HepG2 (cell line): ENCODE measurements around the gene DLEC1. TPM values are rescaled to one million over a fixed set of nuclear protein-coding genes. Genes with fewer than 3 reads are reported as not detected.

Experiments
- ATAC-seq: fragments of 200-7000 bp; cut with Tn5 transposase; 3 replicates; pipeline ENCODE4 v1.9.1; 2020; ENCODE audit warnings: mild to moderate bottlenecking, moderate library complexity
- BruUV-seq: library from RNA; stranded (reverse); fragments of 400-500 nt; replicated peaks from 2 replicates; lab custom pipeline; 2021; lab: Mats Ljungman, UMichigan
- CTCF ChIA-PET: fragments of 300-600 bp; formaldehyde crosslinking; extraction: SDS; loops from one replicate; lab custom pipeline; 2021; ENCODE audit warnings: low total read pairs, inconsistent platforms, low intra/inter-chr PET ratio; lab: Yijun Ruan, JAX
- POLR2A ChIA-PET: fragments of 350-600 bp; sonication (Branson Sonifier 250); formaldehyde crosslinking; loops from one replicate; lab custom pipeline; 2020; ENCODE audit warnings: antibody characterized with exemption, inconsistent platforms; lab: Yijun Ruan, JAX
- DNase-seq: peaks from one replicate; pipeline ENCODE4 v3.0.0-alpha.2; 2015; ENCODE audit warnings: low spot score
- FAIRE-seq: peaks from 3 replicates; lab custom pipeline; 2011; peaks lifted over from hg19 to GRCh38; lab: Jason Lieb, UNC
- H2AFZ ChIP-seq: one replicate; pipeline ENCODE4 v1.6.1; 2011; ENCODE audit warnings: low read length, inconsistent platforms
- H3K27ac ChIP-seq: fragments of 300-600 bp; 3 replicates; pipeline ENCODE4 v1.8.0; 2011; ENCODE audit warnings: mixed run types, mild to moderate bottlenecking, mixed read lengths, low read length, inconsistent platforms; ENCODE audit not compliant: insufficient read depth; ENCODE audit errors: extremely low read length
- H3K27me3 ChIP-seq, 2 experiments: fragments of 200-600 bp in 1 of 2; 2 replicates in 1 of 2; 3 replicates in 1 of 2; pipeline versions ENCODE4 v1.6.0 to v1.8.0; 2011; ENCODE audit warnings: low read length in 2 of 2, mild to moderate bottlenecking in 2 of 2, moderate library complexity in 2 of 2, inconsistent platforms in 1 of 2; ENCODE audit not compliant: insufficient read depth in 2 of 2, control insufficient read depth in 1 of 2
- H3K36me3 ChIP-seq, 2 experiments: fragments of 200-600 bp in 1 of 2; replicated peaks in 1 of 2; 2 replicates in 1 of 2; 3 replicates in 1 of 2; pipeline versions ENCODE4 v1.5.1 to v1.8.0; 2011; ENCODE audit warnings: low read length in 2 of 2, inconsistent platforms in 1 of 2; ENCODE audit not compliant: insufficient read depth in 2 of 2, control insufficient read depth in 1 of 2
- H3K4me1 ChIP-seq: 2 replicates; pipeline ENCODE4 v1.5.1; 2012; ENCODE audit warnings: low read length, inconsistent platforms; ENCODE audit not compliant: insufficient read depth
- H3K4me2 ChIP-seq: 2 replicates; pipeline ENCODE4 v1.6.0; 2011; ENCODE audit warnings: low read depth, low read length, inconsistent platforms
- H3K4me3 ChIP-seq, 3 experiments: fragments of 200-600 bp in 1 of 3; sonication (generic), shearing (Covaris generic) in 1 of 3; replicated peaks in 1 of 3; 2 replicates each; pipeline ENCODE4 v1.5.1; 2011 to 2016; ENCODE audit warnings: low read length in 3 of 3, inconsistent platforms in 2 of 3, low read depth in 2 of 3, mild to moderate bottlenecking in 2 of 3, control low read depth in 1 of 3, mixed read lengths in 1 of 3; ENCODE audit not compliant: insufficient read depth in 1 of 3
- H3K79me2 ChIP-seq: one replicate; pipeline ENCODE4 v1.6.1; 2011; ENCODE audit warnings: low read length, inconsistent platforms; ENCODE audit not compliant: insufficient read depth
- H3K9ac ChIP-seq: 2 replicates; pipeline ENCODE4 v1.6.0; 2011; ENCODE audit warnings: mild to moderate bottlenecking, low read depth, low read length, inconsistent platforms; ENCODE audit not compliant: insufficient read depth
- H3K9me3 ChIP-seq: 2 replicates; pipeline ENCODE4 v1.5.1; 2012; ENCODE audit warnings: mild to moderate bottlenecking, low read length
- H4K20me1 ChIP-seq: 2 replicates; pipeline ENCODE4 v1.6.0; 2011; ENCODE audit warnings: inconsistent platforms, mild to moderate bottlenecking, low read length, moderate library complexity; ENCODE audit not compliant: insufficient read depth
- FOXK2 ChIP-seq: fragments of 450-650 bp; IDR thresholded peaks from 2 replicates; pipeline ENCODE4 v1.6.1; 2016
- SKIL ChIP-seq: sonication (generic); formaldehyde crosslinking; IDR thresholded peaks from 2 replicates; pipeline ENCODE4 v1.8.0; 2022; ENCODE audit warnings: missing genetic modification reagents, mild to moderate bottlenecking, moderate library complexity, borderline replicate concordance
- YY1 ChIP-seq: IDR thresholded peaks from 2 replicates; pipeline ENCODE4 v1.6.1; 2011; ENCODE audit warnings: low read length, low read depth, moderate library complexity, mild to moderate bottlenecking; ENCODE audit not compliant: insufficient read depth, insufficient replicate concordance
- ZFX ChIP-seq: sonication (generic); formaldehyde crosslinking; IDR thresholded peaks from 2 replicates; pipeline ENCODE4 v1.4.0; 2020; ENCODE audit warnings: mild to moderate bottlenecking, low read depth, missing genetic modification reagents, moderate library complexity
- ZSCAN30 ChIP-seq: sonication (generic); formaldehyde crosslinking; IDR thresholded peaks from 2 replicates; pipeline ENCODE4 v1.5.0; 2020; ENCODE audit warnings: mild to moderate bottlenecking, missing genetic modification reagents
- WGBS: methylation state at CpG from one replicate; pipeline ENCODE4 v1.1.6; 2017; ENCODE audit warnings: low lambda C conversion rate; 5-methylcytosine and 5-hydroxymethylcytosine counted together
- in situ Hi-C: cut with HindIII; loops from 2 replicates; pipeline ENCODE4 v1.10.0; 2017; ENCODE audit warnings: low pct_unique_long_range_greater_than_20kb; ENCODE audit not compliant: extremely low pct_ligation_motif_present
- intact Hi-C: fragments of 100-400 bp; cut with micrococcal nuclease; formaldehyde crosslinking; loops from one replicate; pipeline ENCODE4 v1.10.0; 2022; ENCODE audit not compliant: unreplicated experiment
- polyA plus RNA-seq, 8 experiments: library from polyadenylated mRNA; depleted of rRNA in 3 of 8; stranded (reverse) in 7 of 8; unstranded in 1 of 8; fragments of >200 nt; fragmentation: Illumina TruSeq in 4 of 8; extraction: Trizol in 4 of 8; gene quantifications; 2 replicates each; pipeline versions ENCODE4 v1.2.1 to v1.2.3, GENCODE V29; 2011 to 2016; ENCODE audit warnings: low read depth in 4 of 8, missing spikeins in 1 of 8, mixed read lengths in 1 of 8; ENCODE audit not compliant: insufficient read depth in 1 of 8
- total RNA-seq, 5 experiments: library from RNA; depleted of rRNA; stranded (reverse); fragments of >200 nt; fragmentation: Illumina TruSeq; extraction: Trizol; gene quantifications; 2 replicates each; pipeline ENCODE4 v1.2.3, GENCODE V29; 2016; ENCODE audit warnings: low read depth in 1 of 5
- TF ChIP-seq, protein P1 (sequence below), 2 experiments: sonication (generic) in 1 of 2; formaldehyde crosslinking in 1 of 2; IDR thresholded peaks; 2 replicates each; pipeline versions ENCODE4 v1.5.1 to v1.6.1; 2011 to 2020; ENCODE audit warnings: borderline replicate concordance in 1 of 2, low read depth in 1 of 2, low read length in 1 of 2, mild to moderate bottlenecking in 1 of 2, missing genetic modification reagents in 1 of 2, moderate library complexity in 1 of 2
- TF ChIP-seq, protein P2 (sequence below): fragments of 450-650 bp; IDR thresholded peaks from 2 replicates; pipeline ENCODE4 v1.6.1; 2016

The DLEC1 gene
- total and polyA plus RNA-seq, 2 of the 13 experiments (the other 11 are each of a cell fraction or from before 2014, with no cell fraction given): 0.09 TPM; not detected in 1

DNA sequence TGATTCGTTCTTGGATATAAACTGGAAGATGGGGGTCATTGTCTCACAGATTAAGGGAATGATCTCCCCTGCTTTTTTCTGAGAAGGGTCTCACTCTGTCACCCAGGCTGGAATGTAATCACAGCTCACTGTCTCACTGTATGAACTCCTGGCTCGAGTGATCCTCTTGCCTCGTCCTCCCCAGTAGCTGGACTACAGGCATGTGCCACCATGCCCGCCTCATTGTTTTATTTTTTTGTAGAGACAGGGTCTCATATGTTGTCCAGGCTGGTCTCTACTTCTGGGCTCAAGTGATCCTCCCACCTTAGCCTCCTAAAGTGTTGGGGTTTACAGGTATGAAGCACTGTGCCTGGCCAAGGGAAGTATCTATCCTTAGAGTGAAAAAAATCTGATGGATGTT, 131.7 kb downstream of the DLEC1 start:
- H3K79me2 ChIP-seq: peaks cover 96% of the 10 kb centered on the region
- TF ChIP-seq SKIL (CRISPR knock-in tag) (no peak), ZFX (CRISPR knock-in tag) (no peak), ZSCAN30 (CRISPR knock-in tag) (no peak), FOXK2 (no peak)
- TF ChIP-seq, all 625 proteins: peak for 0
- FAIRE-seq: no peak
- WGBS: 91% methylated on average over 4 of the region's 4 CpGs
- Histone ChIP-seq H3K4me1 (peaks cover 50% of the 10 kb centered on the region), H2AFZ (no peak overlapping the region), H3K4me3 (no peak overlapping the region), H4K20me1 (peaks cover 25% of the 10 kb centered on the region), H3K27me3 (no peaks in the 10 kb centered on the region; a peak in 1 of 5 replicates), H3K4me2 (no peak overlapping the region), H3K36me3 (no peaks in the 10 kb centered on the region; a peak in 1 of 5 replicates), H3K9ac (no peak overlapping the region), H3K9me3 (no peaks in the 10 kb centered on the region), H3K27ac (no peak overlapping the region)
- POLR2A ChIA-PET: interaction anchor here (1.5 kb wide), 1 partner anchor 37 kb away, joined by 4 read pairs; no protein-coding TSS in a partner anchor
- in situ Hi-C loops (no loop called here), intact Hi-C loops (no loop called here)
- no TSS peak for BruUV-seq
- DNase-seq: no peak
- CTCF ChIA-PET: no interaction called here
- ATAC-seq: no peak

DNA sequence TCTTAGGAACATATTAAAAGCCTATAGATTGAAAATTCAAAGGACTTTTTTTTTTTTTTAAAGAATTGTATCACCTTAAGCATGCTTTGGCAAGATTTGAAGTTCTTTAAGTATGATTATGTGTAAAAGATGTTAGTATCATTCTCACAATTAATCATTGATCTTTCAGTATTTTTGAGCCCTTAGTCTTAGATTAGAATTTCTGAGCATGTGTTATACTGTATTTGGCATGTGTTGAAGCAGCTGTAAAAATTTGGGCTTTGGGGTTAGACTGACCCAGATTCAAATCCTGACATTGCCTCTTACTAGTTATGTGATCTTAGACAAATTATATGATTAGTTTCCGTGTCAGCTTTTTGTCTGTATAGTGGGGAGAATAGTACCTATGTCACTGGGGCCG, 132.6 kb downstream of the DLEC1 start:
- H3K36me3 ChIP-seq: no peaks in the 10 kb centered on the region; a peak in 1 of 5 replicates
- no peak for FAIRE-seq
- WGBS: 97% methylated on average over 2 of the region's 2 CpGs
- CTCF ChIA-PET: no interaction called here
- H3K27me3 ChIP-seq: no peaks in the 10 kb centered on the region
- H3K9me3 ChIP-seq: no peaks in the 10 kb centered on the region
- no TSS peak for BruUV-seq
- TF ChIP-seq, protein P1, sequence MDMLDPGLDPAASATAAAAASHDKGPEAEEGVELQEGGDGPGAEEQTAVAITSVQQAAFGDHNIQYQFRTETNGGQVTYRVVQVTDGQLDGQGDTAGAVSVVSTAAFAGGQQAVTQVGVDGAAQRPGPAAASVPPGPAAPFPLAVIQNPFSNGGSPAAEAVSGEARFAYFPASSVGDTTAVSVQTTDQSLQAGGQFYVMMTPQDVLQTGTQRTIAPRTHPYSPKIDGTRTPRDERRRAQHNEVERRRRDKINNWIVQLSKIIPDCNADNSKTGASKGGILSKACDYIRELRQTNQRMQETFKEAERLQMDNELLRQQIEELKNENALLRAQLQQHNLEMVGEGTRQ (IDR thresholded peaks at IDR 0.05; ENCODE audit: low read depth, low read length): no peak
- TF ChIP-seq, protein P1 (CRISPR knock-in tag; IDR thresholded peaks at IDR 0.05; ENCODE audit: borderline replicate concordance): no peak
- TF ChIP-seq, protein P2, sequence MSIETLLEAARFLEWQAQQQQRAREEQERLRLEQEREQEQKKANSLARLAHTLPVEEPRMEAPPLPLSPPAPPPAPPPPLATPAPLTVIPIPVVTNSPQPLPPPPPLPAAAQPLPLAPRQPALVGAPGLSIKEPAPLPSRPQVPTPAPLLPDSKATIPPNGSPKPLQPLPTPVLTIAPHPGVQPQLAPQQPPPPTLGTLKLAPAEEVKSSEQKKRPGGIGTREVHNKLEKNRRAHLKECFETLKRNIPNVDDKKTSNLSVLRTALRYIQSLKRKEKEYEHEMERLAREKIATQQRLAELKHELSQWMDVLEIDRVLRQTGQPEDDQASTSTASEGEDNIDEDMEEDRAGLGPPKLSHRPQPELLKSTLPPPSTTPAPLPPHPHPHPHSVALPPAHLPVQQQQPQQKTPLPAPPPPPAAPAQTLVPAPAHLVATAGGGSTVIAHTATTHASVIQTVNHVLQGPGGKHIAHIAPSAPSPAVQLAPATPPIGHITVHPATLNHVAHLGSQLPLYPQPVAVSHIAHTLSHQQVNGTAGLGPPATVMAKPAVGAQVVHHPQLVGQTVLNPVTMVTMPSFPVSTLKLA: peak; percentile 62
- no peak for TF ChIP-seq YY1
- ATAC-seq: no peak
- H3K9ac ChIP-seq: no peak overlapping the region
- no peak overlapping the region for H3K4me3 ChIP-seq
- peaks cover 97% of the 10 kb centered on the region for H3K79me2 ChIP-seq
- no peak overlapping the region for H2AFZ ChIP-seq
- intact Hi-C loops (no loop called here), in situ Hi-C loops (no loop called here)
- DNase-seq: no peak
- H3K4me1 ChIP-seq: peaks cover 48% of the 10 kb centered on the region
- H3K27ac ChIP-seq: no peak overlapping the region
- no peak overlapping the region for H3K4me2 ChIP-seq
- peaks cover 29% of the 10 kb centered on the region for H4K20me1 ChIP-seq
- POLR2A ChIA-PET: interaction anchor here (1.5 kb wide), 1 partner anchor 38 kb away, joined by 4 read pairs; no protein-coding TSS in a partner anchor
